HEK293 (cell line): ENCODE data around the gene GRM4.
A peak's percentile ranks its signal among the peaks of the same experiment; 100 is the strongest.

Experiments used
- CTCF ChIA-PET: fragments of 350-600 bp; formaldehyde crosslinking; extraction: SDS; loops from one replicate; lab custom pipeline; 2021; ENCODE audit warnings: antibody characterized with exemption; lab: Yijun Ruan, JAX
- POLR2A ChIA-PET: fragments of 300-600 bp; formaldehyde crosslinking; extraction: SDS; loops from one replicate; lab custom pipeline; 2020; ENCODE audit warnings: antibody characterized with exemption, inconsistent platforms; lab: Yijun Ruan, JAX
- H3K27ac ChIP-seq: fragments of 200-500 bp; sonication (Bioruptor generic); 2 replicates; pipeline ENCODE4 v1.5.1; 2014; ENCODE audit warnings: low read depth, low read length, control low read depth, inconsistent platforms; ENCODE audit errors: extremely low read depth
- H3K36me3 ChIP-seq, 2 experiments: fragments of 200-500 bp in 1 of 2; sonication (Bioruptor generic) in 1 of 2; 1 replicate in 1 of 2; 2 replicates in 1 of 2; pipeline ENCODE4 v1.5.1; 2014 to 2017; ENCODE audit warnings: inconsistent platforms in 2 of 2, low read length in 2 of 2; ENCODE audit not compliant: control insufficient read depth in 2 of 2, insufficient read depth in 1 of 2
- H3K4me1 ChIP-seq: fragments of 200-500 bp; sonication (Bioruptor generic); 2 replicates; pipeline ENCODE4 v1.5.1; 2014; ENCODE audit warnings: mild to moderate bottlenecking, low read length, inconsistent platforms; ENCODE audit not compliant: control insufficient read depth, insufficient read depth
- H3K4me3 ChIP-seq: 2 replicates; pipeline ENCODE4 v1.5.1; 2011; ENCODE audit warnings: low read depth, mild to moderate bottlenecking, control low read depth, low read length, moderate library complexity
- H3K9me3 ChIP-seq: fragments of 200-500 bp; sonication (Bioruptor generic); 2 replicates; pipeline ENCODE4 v1.5.1; 2014; ENCODE audit warnings: low read depth, low read length, inconsistent platforms; ENCODE audit not compliant: control insufficient read depth, insufficient read depth
- ATF2 ChIP-seq: fragments of 450-650 bp; formaldehyde crosslinking; IDR thresholded peaks from 2 replicates; pipeline ENCODE4 v1.5.1; 2016; ENCODE audit warnings: missing biosample characterization, missing genetic modification characterization, low read depth
- BCL11A ChIP-seq: fragments of 450-650 bp; formaldehyde crosslinking; IDR thresholded peaks from 2 replicates; pipeline ENCODE4 v1.5.1; 2016; ENCODE audit warnings: low read depth, missing biosample characterization, missing genetic modification characterization
- HOXD13 ChIP-seq: sonication (generic); formaldehyde crosslinking; IDR thresholded peaks from 2 replicates; pipeline ENCODE4 v1.8.0; 2022; ENCODE audit warnings: missing genetic modification reagents, borderline replicate concordance
- MEIS1 ChIP-seq: sonication (generic); formaldehyde crosslinking; IDR thresholded peaks from 2 replicates; pipeline ENCODE4 v1.8.1; 2022; ENCODE audit warnings: missing genetic modification reagents, mild to moderate bottlenecking, borderline replicate concordance
- MZF1 ChIP-seq: fragments of 450-650 bp; formaldehyde crosslinking; IDR thresholded peaks from 2 replicates; pipeline ENCODE4 v1.5.1; 2017; ENCODE audit warnings: missing biosample characterization, missing genetic modification characterization, borderline replicate concordance
- PATZ1 ChIP-seq: fragments of 450-650 bp; formaldehyde crosslinking; IDR thresholded peaks from 2 replicates; pipeline ENCODE4 v1.5.1; 2016; ENCODE audit warnings: missing biosample characterization, missing genetic modification characterization
- ZBTB8A ChIP-seq: fragments of 450-650 bp; formaldehyde crosslinking; IDR thresholded peaks from 2 replicates; pipeline ENCODE4 v1.5.1; 2016; ENCODE audit warnings: missing biosample characterization, missing genetic modification characterization
- ZFHX2 ChIP-seq: fragments of 450-650 bp; formaldehyde crosslinking; conservative IDR thresholded peaks from 2 replicates; pipeline ENCODE4 v1.5.1; 2016; ENCODE audit warnings: missing biosample characterization, missing genetic modification characterization
- ZNF324 ChIP-seq: fragments of 450-650 bp; formaldehyde crosslinking; IDR thresholded peaks from 2 replicates; pipeline ENCODE4 v1.5.1; 2016; ENCODE audit warnings: missing biosample characterization, missing genetic modification characterization
- ZNF341 ChIP-seq: fragments of 450-650 bp; formaldehyde crosslinking; IDR thresholded peaks from 2 replicates; pipeline ENCODE4; 2016; ENCODE audit warnings: low read depth, missing biosample characterization, missing genetic modification characterization
- ZNF529 ChIP-seq: fragments of 450-650 bp; formaldehyde crosslinking; IDR thresholded peaks from 2 replicates; pipeline ENCODE4 v1.5.1; 2017; ENCODE audit warnings: missing genetic modification characterization, missing biosample characterization; ENCODE audit not compliant: insufficient replicate concordance
- ZNF600 ChIP-seq: fragments of 450-650 bp; formaldehyde crosslinking; IDR thresholded peaks from 2 replicates; pipeline ENCODE4 v1.5.1; 2016; ENCODE audit warnings: missing biosample characterization, missing genetic modification characterization
- ZNF624 ChIP-seq: fragments of 450-650 bp; formaldehyde crosslinking; IDR thresholded peaks from 2 replicates; pipeline ENCODE4 v1.5.1; 2017; ENCODE audit warnings: missing biosample characterization, missing genetic modification characterization
- ZNF747 ChIP-seq: fragments of 450-650 bp; formaldehyde crosslinking; IDR thresholded peaks from 2 replicates; pipeline ENCODE4 v1.5.1; 2016; ENCODE audit warnings: missing biosample characterization, missing genetic modification characterization
- TF ChIP-seq, protein P1 (sequence below): IDR thresholded peaks from 2 replicates; pipeline ENCODE4 v1.6.1; 2011; ENCODE audit warnings: mild to moderate bottlenecking, low read depth, low read length, borderline replicate concordance
- TF ChIP-seq, protein P2 (sequence below): fragments of 450-650 bp; formaldehyde crosslinking; conservative IDR thresholded peaks from 2 replicates; pipeline ENCODE4 v1.5.1; 2016; ENCODE audit warnings: low read depth, missing biosample characterization, missing genetic modification characterization

The GRM4 gene

DNA sequence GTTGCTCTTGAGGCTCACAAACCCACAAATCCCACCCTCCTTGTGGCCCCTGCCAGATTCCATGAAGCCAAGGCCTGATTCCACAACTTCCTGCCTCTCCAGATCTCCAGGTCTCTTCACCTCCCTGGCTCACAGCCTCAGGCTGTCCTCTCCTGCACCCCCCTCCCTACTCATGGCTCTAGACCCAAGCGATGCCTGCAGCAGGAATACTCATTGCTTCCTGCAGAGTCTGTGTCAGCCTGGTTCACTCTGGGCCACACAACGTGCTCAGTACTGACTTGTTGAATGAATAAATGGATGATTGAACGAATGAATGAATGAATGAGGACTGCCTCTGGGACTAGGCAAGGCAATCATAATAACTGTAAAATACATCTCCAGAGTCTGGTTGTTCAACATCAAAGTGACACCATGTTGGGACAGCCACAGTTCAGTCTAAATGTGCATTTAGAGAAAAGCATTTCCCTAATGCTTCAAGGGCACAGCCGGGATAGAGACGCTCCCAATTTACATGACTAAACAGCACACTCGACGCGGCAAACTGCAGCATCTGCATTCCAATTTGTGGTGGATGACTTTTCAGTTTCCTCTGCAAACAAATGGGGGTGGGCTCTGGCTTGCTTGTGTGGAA is 139.9 kb downstream of the GRM4 start:
- H3K4me1 ChIP-seq, result no peaks in the 10 kb centered on the region
- no peak overlapping the region for H3K27ac ChIP-seq
- H3K4me3 ChIP-seq, result no peak overlapping the region
- H3K9me3 ChIP-seq, result no peaks in the 10 kb centered on the region; the same call in 1 of the 2 replicates
- POLR2A ChIA-PET, result no interaction called here
- TF ChIP-seq ZNF324 (no peak), HOXD13 (CRISPR knock-in tag) (no peak), ZNF341 (peak; percentile 35; the same call in 1 of the 2 replicates), ZNF600 (tag by site-specific recombination) (no peak)
- TF ChIP-seq, all 188 proteins: peak for 1
- H3K36me3 ChIP-seq, result no peaks in the 10 kb centered on the region
- CTCF ChIA-PET, result no interaction called here

- Histone ChIP-seq H3K9me3 (no peaks in the 10 kb centered on the region; the same call in 1 of the 2 replicates), H3K4me1 (no peaks in the 10 kb centered on the region), H3K4me3 (no peak overlapping the region), H3K27ac (no peak overlapping the region), H3K36me3 (no peaks in the 10 kb centered on the region)
- POLR2A ChIA-PET, result interaction anchor here (0.6 kb wide), 1 partner anchor 260 kb away, joined by 4 read pairs; no protein-coding TSS in a partner anchor
- TF ChIP-seq, protein P1, sequence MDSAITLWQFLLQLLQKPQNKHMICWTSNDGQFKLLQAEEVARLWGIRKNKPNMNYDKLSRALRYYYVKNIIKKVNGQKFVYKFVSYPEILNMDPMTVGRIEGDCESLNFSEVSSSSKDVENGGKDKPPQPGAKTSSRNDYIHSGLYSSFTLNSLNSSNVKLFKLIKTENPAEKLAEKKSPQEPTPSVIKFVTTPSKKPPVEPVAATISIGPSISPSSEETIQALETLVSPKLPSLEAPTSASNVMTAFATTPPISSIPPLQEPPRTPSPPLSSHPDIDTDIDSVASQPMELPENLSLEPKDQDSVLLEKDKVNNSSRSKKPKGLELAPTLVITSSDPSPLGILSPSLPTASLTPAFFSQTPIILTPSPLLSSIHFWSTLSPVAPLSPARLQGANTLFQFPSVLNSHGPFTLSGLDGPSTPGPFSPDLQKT, result no peak
- TF ChIP-seq ZNF529 (no peak), ZBTB8A (tag by site-specific recombination) (no peak), ATF2 (no peak), MEIS1 (CRISPR knock-in tag) (no peak)
- CTCF ChIA-PET, result interaction anchor here (1.0 to 1.8 kb wide), 2 partner anchors 46 to 50 kb away, joined by 3 to 6 read pairs; no protein-coding TSS in a partner anchor
These were observed 141.2 kb downstream of the GRM4 start for GRCh38 chr6:34004706-34005105.

DNA sequence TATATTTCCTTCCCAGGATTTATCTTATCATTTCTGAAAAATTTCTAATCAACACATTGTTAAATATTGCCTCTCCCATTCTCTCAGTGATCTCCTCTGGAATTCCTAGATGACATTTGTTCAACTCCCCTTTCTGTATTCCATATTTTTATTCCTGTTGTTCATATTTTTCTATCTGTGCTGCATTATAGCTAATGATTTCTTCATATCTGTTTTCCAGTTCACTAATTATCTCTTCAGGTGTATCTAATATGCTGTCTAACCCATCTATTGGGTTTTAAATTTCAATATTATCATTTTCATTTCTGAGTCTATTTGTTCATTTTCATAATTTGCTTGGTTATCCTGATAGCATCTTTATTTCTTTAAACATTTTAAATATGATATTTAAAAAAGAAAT is 141.9 kb downstream of the GRM4 start:
- TF ChIP-seq ZNF624, result no peak
- TF ChIP-seq, protein P2, sequence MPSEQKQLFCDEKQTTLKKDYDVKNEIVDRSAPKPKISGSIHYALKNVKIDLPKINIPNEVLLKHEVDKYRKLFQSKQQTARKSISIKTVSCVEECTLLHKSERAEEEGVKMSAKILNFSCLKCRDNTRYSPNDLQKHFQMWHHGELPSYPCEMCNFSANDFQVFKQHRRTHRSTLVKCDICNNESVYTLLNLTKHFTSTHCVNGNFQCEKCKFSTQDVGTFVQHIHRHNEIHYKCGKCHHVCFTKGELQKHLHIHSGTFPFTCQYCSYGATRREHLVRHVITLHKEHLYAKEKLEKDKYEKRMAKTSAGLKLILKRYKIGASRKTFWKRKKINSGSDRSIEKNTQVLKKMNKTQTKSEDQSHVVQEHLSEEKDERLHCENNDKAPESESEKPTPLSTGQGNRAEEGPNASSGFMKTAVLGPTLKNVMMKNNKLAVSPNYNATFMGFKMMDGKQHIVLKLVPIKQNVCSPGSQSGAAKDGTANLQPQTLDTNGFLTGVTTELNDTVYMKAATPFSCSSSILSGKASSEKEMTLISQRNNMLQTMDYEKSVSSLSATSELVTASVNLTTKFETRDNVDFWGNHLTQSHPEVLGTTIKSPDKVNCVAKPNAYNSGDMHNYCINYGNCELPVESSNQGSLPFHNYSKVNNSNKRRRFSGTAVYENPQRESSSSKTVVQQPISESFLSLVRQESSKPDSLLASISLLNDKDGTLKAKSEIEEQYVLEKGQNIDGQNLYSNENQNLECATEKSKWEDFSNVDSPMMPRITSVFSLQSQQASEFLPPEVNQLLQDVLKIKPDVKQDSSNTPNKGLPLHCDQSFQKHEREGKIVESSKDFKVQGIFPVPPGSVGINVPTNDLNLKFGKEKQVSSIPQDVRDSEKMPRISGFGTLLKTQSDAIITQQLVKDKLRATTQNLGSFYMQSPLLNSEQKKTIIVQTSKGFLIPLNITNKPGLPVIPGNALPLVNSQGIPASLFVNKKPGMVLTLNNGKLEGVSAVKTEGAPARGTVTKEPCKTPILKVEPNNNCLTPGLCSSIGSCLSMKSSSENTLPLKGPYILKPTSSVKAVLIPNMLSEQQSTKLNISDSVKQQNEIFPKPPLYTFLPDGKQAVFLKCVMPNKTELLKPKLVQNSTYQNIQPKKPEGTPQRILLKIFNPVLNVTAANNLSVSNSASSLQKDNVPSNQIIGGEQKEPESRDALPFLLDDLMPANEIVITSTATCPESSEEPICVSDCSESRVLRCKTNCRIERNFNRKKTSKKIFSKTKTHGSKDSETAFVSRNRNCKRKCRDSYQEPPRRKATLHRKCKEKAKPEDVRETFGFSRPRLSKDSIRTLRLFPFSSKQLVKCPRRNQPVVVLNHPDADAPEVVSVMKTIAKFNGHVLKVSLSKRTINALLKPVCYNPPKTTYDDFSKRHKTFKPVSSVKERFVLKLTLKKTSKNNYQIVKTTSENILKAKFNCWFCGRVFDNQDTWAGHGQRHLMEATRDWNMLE (tag by site-specific recombination), result no peak
- no peak for TF ChIP-seq PATZ1
- TF ChIP-seq MZF1 (tag by site-specific recombination), result no peak
- no peak for TF ChIP-seq ZNF747 (tag by site-specific recombination)
- no peak for TF ChIP-seq ZFHX2
- no peak for TF ChIP-seq BCL11A
- ChIA-PET CTCF (interaction anchor here (0.6 to 1.8 kb wide), 3 partner anchors 45 to 195 kb away, joined by 3 to 6 read pairs (median 3); no protein-coding TSS in a partner anchor), POLR2A (no interaction called here)
- no peaks in the 10 kb centered on the region for H3K4me1 ChIP-seq
- H3K27ac ChIP-seq, result no peak overlapping the region
- no peaks in the 10 kb centered on the region for H3K36me3 ChIP-seq
- H3K9me3 ChIP-seq, result no peaks in the 10 kb centered on the region; the same call in 1 of the 2 replicates
- H3K4me3 ChIP-seq, result no peak overlapping the region
